ENCODE data around the gene MT2A.

GRCh38 chr16:56658327-56658875 lies 50.0 kb downstream of the MT2A start:
- TF ChIP-seq CTCF (conservative IDR thresholded peaks at IDR 0.05; ENCODE audit: low read depth, low read length) (no peak), EZH2phosphoT487 (IDR thresholded peaks at IDR 0.05; ENCODE audit: borderline replicate concordance, low read length) (no peak), EZH2 (IDR thresholded peaks at IDR 0.05; ENCODE audit: low read length, unreplicated experiment) (no peak)
